GM21737 (cell line): ENCODE data around the gene STX16.
A peak's percentile ranks its signal among the peaks of the same experiment; 100 is the strongest.
"Not testable (repeated sequence)": the region's sequence is repeated elsewhere in the genome, so short reads cannot be mapped to it uniquely, and the experiment has no call there.

Experiments used
- ATAC-seq: cut with Tn5 transposase; IDR thresholded peaks from one replicate; pipeline ENCODE4 v1.9.1; 2021; ENCODE audit warnings: mild to moderate bottlenecking, moderate library complexity; ENCODE audit not compliant: unreplicated experiment

The STX16 gene

GRCh38 chr20:58635279-58635665 is 15.8 kb upstream of the STX16 start:
- no peak for ATAC-seq

DNA sequence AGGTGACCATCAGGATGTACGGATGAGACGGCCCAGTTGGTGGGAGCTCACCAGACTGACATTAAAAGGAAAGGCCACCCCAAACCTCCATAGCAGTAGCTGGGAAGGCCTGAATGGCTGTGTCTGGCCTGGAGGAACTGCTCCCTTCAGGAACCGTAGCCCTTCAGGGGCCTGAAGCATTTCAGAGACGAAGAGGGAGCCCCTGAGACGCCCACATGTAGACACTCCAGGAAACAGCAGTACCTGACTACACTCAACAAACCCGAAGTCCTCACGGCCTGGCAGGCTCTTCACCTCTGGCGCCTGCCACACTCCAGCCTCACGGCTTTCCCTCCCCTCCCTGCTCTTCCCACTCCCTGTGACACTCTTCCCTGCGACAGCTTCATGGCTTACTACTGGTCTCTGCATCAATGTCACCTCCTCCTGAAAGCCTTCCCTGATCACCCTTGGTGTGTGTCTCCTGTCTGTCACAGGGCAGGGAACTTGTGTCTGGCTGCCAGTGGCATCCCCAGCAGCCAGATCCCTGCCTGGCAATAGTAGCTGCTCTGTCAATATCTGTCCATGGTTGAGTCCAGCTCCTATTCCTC is 14.6 kb upstream of the STX16 start:
- ATAC-seq: no peak

DNA sequence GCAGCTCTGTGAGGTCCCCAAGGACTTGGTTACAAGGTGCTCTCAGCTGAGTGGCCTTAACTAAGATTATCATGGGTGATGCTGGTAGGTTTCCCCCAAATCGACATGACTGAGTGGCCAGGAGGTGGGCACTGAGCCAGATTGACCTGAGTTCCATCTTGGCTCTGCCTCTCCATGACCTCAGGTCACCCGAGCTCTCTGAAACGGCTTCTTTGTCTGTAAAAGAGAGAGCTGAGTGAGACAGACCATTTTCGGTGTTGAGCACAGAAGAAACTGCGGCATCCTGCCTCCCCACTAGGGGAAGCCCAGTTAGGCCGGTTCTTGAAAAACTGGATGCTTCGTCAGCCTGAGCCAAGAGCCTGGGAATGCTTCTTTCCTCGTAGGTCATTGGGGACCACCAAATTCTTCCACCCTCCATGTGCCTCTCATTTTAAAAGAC is 14.1 kb upstream of the STX16 start:
- no peak for ATAC-seq

- no peak for ATAC-seq
Observed at GRCh38 chr20:58637466-58638213, 13.4 kb upstream of the STX16 start.

DNA sequence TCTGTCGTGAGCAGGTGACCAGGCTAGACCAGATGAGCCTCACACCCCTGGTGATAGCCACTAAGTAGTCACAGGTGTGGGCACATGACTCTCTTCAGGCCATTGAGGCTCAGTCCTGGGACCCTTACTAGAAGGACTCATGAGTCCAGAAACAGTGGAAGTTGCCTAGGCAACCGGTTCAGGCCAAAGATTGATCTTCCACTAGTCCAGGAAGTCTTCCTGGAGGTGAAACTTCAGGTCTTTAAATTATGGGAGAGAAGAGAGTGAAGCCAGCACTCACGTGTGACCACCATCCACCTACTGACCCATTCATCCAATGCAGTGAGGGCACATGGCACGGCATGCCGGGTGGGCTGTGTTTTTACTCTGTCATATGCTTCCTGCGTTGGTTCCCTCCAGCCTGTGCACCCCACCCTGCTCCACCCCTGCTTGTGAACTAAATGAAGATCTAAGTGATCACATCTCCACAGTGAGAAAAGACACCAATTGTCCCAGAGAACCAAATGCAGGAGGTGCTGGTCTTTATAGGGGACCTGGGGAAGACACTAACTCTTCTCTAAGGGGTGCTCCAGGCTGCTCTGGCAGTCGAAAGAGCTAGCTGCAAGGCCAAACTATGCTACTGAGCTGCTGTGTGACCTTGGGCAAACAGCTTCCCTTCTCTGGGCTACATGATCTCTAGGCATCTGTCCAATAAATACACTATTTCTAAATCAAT is 12.5 kb upstream of the STX16 start:
- ATAC-seq: no peak

- ATAC-seq: no peak
Observed at GRCh38 chr20:58639182-58640146, 11.6 kb upstream of the STX16 start.

- no peak for ATAC-seq
Observed at GRCh38 chr20:58640446-58640845, 10.6 kb upstream of the STX16 start.

DNA sequence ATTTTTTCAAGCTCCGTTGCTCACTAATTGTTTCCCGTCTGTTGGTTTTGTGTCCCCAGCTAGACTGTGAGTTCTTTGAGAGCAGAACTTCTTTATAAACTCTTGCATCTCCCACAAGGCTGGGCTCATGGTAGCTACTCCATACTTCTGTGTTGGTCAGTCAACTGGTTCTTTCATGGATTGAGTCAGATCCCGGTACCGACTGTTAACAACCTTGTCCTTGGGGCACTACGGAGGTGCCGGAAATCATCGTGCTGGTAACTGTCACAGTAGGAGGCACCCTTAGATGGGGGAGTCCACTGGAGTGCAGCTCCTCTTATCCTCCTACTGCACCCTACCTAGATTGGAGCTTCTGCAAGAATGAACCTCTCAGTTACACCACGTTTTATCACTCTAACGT is 8.6 kb upstream of the STX16 start:
- ATAC-seq: no peak

DNA sequence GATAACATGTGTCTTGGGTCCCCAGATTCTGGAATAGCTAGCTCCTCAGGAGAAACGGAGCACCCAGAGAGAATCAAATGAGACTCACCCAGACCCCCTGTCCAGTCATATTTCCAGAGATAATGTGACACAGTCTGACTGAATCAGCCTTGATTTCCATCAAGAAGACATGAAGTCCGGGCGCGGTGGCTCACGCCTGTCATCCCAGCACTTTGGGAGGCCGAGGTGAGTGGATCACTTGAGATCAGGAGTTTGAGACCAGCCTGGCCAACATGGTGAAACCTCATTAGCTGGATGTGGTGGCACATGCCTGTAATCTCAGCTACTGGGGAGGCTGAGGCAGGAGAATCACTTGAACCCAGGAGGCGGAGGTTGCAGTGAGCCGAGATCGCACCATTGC is 8.2 kb upstream of the STX16 start:
- ATAC-seq: not testable (repeated sequence)

- ATAC-seq: no peak
Observed at GRCh38 chr20:58645412-58645968, 5.6 kb upstream of the STX16 start.

DNA sequence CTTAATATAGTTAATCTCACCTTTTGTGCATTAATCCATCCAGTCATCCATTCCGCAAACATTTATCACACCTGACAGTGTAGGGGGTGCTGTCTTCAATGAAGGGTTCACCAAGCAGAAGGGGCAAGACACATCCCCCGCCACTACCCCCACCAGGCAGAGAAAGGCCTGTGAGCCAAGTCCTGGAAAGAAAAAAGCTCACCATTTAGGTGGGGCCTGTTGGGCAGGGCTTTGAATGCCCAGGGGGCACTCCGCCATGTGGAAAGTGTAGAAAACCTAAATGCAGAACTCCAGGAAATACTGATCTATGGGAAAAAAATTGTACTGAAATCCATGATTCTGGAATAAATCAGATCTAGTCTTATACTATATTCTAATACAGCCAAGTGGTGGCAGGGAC is 4.8 kb upstream of the STX16 start:
- ATAC-seq: no peak

DNA sequence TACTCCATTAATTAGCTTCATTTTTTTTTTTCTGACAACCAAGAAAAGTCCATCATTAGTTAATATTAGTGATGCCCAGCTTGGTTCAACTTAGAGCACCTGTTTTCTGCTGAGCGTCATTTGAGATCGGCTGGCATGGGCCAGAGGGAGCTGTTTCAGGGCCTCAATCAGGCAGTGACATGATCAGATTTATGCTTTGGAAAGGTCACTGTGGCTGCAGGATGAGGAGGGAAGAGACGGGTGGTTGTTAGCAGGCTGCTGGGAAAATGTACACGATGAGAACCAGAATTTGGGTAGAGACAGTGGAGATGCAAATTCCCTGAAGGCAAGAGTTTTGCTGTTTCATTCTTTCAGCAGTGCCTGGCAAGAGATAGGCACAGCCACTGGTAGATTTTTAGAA is 4.4 kb upstream of the STX16 start:
- no peak for ATAC-seq

GRCh38 chr20:58647162-58647795 is 3.8 kb upstream of the STX16 start:
- no peak for ATAC-seq

DNA sequence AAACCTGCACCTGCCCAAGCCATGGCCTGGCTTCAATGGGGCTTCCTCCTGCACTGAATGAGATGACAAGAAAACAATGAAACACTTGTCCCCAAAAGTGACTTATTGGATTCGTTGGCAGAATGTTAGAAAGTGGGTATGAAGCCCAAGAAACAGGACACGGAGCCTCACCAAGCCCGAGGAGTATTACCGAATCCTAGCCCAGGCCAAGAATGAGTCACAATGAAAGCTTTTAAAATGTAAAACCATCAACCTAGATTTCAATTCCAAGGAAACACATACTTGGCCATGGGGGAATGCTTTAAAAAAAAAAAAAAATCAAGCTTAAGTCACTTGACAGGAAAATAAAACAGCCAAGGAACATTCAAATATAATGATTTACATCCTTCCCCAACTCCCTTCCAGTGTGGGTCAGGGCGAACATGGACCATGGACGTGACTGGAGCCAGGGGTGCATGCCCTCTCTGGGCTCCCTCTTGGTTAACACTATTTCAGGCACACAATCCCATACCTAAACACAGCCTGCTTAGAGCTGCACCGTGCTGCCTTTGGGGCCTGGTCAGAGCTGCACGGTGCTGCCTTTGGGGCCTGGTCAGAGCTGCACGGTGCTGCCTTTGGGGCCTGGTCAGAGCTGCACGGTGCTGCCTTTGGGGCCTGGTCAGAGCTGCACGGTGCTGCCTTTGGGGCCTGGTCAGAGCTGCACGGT is 3.1 kb upstream of the STX16 start:
- no peak for ATAC-seq

GRCh38 chr20:58648502-58648825 is 2.6 kb upstream of the STX16 start:
- ATAC-seq: not testable (repeated sequence)

DNA sequence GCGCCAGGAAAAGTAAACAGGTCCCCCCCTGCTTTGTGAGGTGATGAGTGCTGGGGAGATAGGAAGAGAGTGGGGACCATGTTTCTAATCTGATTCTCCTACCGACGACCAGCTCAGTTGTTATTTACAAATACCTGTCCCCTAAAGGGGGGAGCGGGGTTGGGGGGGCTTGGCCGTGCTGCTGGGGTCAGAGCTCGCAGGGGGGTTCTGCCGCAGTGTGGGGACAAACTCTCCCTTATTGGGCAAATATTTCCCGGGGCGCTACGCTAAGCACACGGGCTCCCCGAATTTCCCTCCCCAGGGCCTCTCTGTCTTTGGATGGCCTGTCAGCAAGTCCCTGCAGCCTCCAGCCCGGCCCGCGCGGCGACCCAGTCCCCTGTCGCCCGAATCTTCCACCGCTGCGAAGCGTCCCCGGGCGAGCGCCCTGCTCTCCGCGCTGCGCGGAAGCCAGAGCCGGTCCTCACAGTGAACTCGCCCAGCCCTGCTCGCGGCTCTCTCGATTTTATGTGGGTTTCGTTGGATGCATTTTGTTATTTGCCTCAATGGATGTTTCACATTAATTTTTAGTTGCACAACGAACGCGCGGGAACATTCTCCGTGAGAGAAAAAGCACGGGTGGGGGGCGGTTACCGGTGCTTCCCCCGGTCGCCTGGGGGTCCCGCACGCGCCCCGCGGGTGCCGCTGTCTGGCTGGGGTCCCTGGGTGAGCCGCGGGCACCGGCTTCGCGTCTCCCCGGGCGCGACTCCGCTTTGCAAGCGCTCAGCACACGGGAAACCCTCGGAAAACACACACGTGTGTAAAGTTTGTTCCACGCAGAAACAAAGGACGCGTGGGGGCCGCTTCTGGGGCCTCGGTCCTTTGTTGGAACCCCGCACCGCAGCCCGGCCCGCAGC is 1.5 kb upstream of the STX16 start:
- no peak for ATAC-seq

DNA sequence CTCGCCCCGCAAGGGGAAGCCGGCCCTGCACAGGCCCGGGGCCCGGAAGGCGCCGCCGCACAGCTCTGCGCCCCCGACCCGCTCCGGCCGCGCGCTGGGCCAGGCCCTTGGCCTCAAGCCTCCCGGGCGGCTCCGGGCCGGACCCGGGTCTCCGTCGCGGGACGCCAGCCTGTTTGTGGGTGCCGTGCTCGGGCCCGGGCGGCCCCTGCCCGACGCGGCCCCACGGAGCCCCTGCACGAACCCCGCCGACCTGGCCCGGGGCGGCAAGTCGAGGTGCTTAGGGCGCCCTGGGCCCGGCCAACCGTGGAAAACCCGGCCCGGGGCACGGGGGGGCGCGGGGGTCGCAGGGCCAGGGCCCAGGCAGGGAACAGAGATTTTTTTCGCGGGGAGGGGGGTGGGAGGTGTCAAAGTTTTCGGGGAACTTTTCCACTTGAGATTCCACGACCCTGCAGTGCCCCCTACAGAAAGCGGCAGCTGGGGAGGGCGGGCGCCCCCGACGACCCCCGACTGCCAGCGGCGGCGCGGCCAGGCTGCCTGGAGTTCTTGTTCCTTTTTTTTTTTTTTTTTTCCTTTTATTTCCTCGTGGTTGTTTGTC is 805 bp upstream of the STX16 start:
- peak; percentile 20 for ATAC-seq

- no peak for ATAC-seq
Observed at GRCh38 chr20:58651559-58651945, 469 bp downstream of the STX16 start.
